Measurements from ENCODE around the gene FAM241A. TPM values are rescaled to one million over a fixed set of nuclear protein-coding genes. Genes with fewer than 3 reads are reported as not detected.
"Not testable (repeated sequence)": the region's sequence is repeated elsewhere in the genome, so short reads cannot be mapped to it uniquely, and the experiment has no call there.

FAM241A gene
- polyA plus RNA-seq, 5 donors: 2.2 to 3.6 (median 2.8) TPM

- DNase-seq: not testable (repeated sequence)
Observed at GRCh38 chr4:112171051-112171763, 26.0 kb downstream of the FAM241A start.

GRCh38 chr4:112172180-112172579 is 26.9 kb downstream of the FAM241A start:
- DNase-seq: no peak

GRCh38 chr4:112173593-112174558 is 28.6 kb downstream of the FAM241A start:
- DNase-seq: no peak

- no peak for DNase-seq
Observed at GRCh38 chr4:112175840-112176239, 30.6 kb downstream of the FAM241A start.

- no peak for DNase-seq
Observed at GRCh38 chr4:112176596-112176995, 31.3 kb downstream of the FAM241A start.

- DNase-seq: not testable (repeated sequence)
Observed at GRCh38 chr4:112178741-112179140, 33.5 kb downstream of the FAM241A start.

- no peak for DNase-seq
Observed at GRCh38 chr4:112181358-112182000, 36.2 kb downstream of the FAM241A start.

- DNase-seq: no peak
Observed at GRCh38 chr4:112182604-112183003, 37.4 kb downstream of the FAM241A start.

- DNase-seq: no peak
Observed at GRCh38 chr4:112183252-112183651, 38.0 kb downstream of the FAM241A start.

GRCh38 chr4:112184438-112184837 is 39.2 kb downstream of the FAM241A start:
- no peak for DNase-seq

GRCh38 chr4:112185334-112185733 is 40.1 kb downstream of the FAM241A start:
- no peak for DNase-seq

GRCh38 chr4:112185740-112186670 is 40.8 kb downstream of the FAM241A start:
- no peak for DNase-seq

GRCh38 chr4:112189754-112190153 is 44.5 kb downstream of the FAM241A start:
- no peak for DNase-seq

- DNase-seq: no peak
Observed at GRCh38 chr4:112190684-112191083, 45.4 kb downstream of the FAM241A start.

- DNase-seq: no peak
Observed at GRCh38 chr4:112196461-112196860, 51.2 kb downstream of the FAM241A start.

GRCh38 chr4:112199041-112199440 is 53.8 kb downstream of the FAM241A start:
- no peak for DNase-seq

- DNase-seq: no peak
Observed at GRCh38 chr4:112201915-112202505, 56.8 kb downstream of the FAM241A start.

GRCh38 chr4:112203593-112203992 is 58.3 kb downstream of the FAM241A start:
- DNase-seq: no peak

GRCh38 chr4:112206431-112206830 is 61.2 kb downstream of the FAM241A start:
- DNase-seq: no peak

Data from right lung (tissue), 5 donors.